HEK293 (cell line): ENCODE results near the gene LNPK.

Source experiments
- CTCF ChIA-PET: fragments of 350-600 bp; formaldehyde crosslinking; extraction: SDS; loops from one replicate; lab custom pipeline; 2021; ENCODE audit warnings: antibody characterized with exemption; lab: Yijun Ruan, JAX
- POLR2A ChIA-PET: fragments of 300-600 bp; formaldehyde crosslinking; extraction: SDS; loops from one replicate; lab custom pipeline; 2020; ENCODE audit warnings: antibody characterized with exemption, inconsistent platforms; lab: Yijun Ruan, JAX
- H3K27ac ChIP-seq: fragments of 200-500 bp; sonication (Bioruptor generic); 2 replicates; pipeline ENCODE4 v1.5.1; 2014; ENCODE audit warnings: low read depth, low read length, control low read depth, inconsistent platforms; ENCODE audit errors: extremely low read depth
- H3K36me3 ChIP-seq, 2 experiments: fragments of 200-500 bp in 1 of 2; sonication (Bioruptor generic) in 1 of 2; 1 replicate in 1 of 2; 2 replicates in 1 of 2; pipeline ENCODE4 v1.5.1; 2014 to 2017; ENCODE audit warnings: inconsistent platforms in 2 of 2, low read length in 2 of 2; ENCODE audit not compliant: control insufficient read depth in 2 of 2, insufficient read depth in 1 of 2
- H3K4me1 ChIP-seq: fragments of 200-500 bp; sonication (Bioruptor generic); 2 replicates; pipeline ENCODE4 v1.5.1; 2014; ENCODE audit warnings: mild to moderate bottlenecking, low read length, inconsistent platforms; ENCODE audit not compliant: control insufficient read depth, insufficient read depth
- H3K4me3 ChIP-seq: 2 replicates; pipeline ENCODE4 v1.5.1; 2011; ENCODE audit warnings: low read depth, mild to moderate bottlenecking, control low read depth, low read length, moderate library complexity
- H3K9me3 ChIP-seq: fragments of 200-500 bp; sonication (Bioruptor generic); 2 replicates; pipeline ENCODE4 v1.5.1; 2014; ENCODE audit warnings: low read depth, low read length, inconsistent platforms; ENCODE audit not compliant: control insufficient read depth, insufficient read depth
- BCL11A ChIP-seq: fragments of 450-650 bp; formaldehyde crosslinking; IDR thresholded peaks from 2 replicates; pipeline ENCODE4 v1.5.1; 2016; ENCODE audit warnings: low read depth, missing biosample characterization, missing genetic modification characterization
- FEZF1 ChIP-seq: fragments of 450-650 bp; formaldehyde crosslinking; IDR thresholded peaks from 2 replicates; pipeline ENCODE4 v1.5.1; 2016; ENCODE audit warnings: missing biosample characterization, missing genetic modification characterization
- MZF1 ChIP-seq: fragments of 450-650 bp; formaldehyde crosslinking; IDR thresholded peaks from 2 replicates; pipeline ENCODE4 v1.5.1; 2017; ENCODE audit warnings: missing biosample characterization, missing genetic modification characterization, borderline replicate concordance
- WT1 ChIP-seq: fragments of 450-650 bp; formaldehyde crosslinking; IDR thresholded peaks from 2 replicates; pipeline ENCODE4 v1.5.1; 2016; ENCODE audit warnings: missing biosample characterization, missing genetic modification characterization
- ZBTB1 ChIP-seq: fragments of 450-650 bp; formaldehyde crosslinking; IDR thresholded peaks from 2 replicates; pipeline ENCODE4 v1.5.1; 2016; ENCODE audit warnings: missing biosample characterization, missing genetic modification characterization
- ZBTB17 ChIP-seq: fragments of 450-650 bp; formaldehyde crosslinking; IDR thresholded peaks from 2 replicates; pipeline ENCODE4 v1.5.1; 2016; ENCODE audit warnings: missing biosample characterization, missing genetic modification characterization
- ZNF140 ChIP-seq: fragments of 450-650 bp; formaldehyde crosslinking; IDR thresholded peaks from 2 replicates; pipeline ENCODE4 v1.5.1; 2016; ENCODE audit warnings: missing biosample characterization, missing genetic modification characterization
- ZNF174 ChIP-seq: fragments of 450-650 bp; formaldehyde crosslinking; IDR thresholded peaks from 2 replicates; pipeline ENCODE4 v1.5.0; 2017; ENCODE audit warnings: missing biosample characterization, mild to moderate bottlenecking, missing genetic modification characterization
- ZNF175 ChIP-seq: fragments of 450-650 bp; formaldehyde crosslinking; IDR thresholded peaks from 2 replicates; pipeline ENCODE4 v1.5.1; 2016; ENCODE audit warnings: missing biosample characterization, missing genetic modification characterization
- ZNF19 ChIP-seq: fragments of 450-650 bp; formaldehyde crosslinking; IDR thresholded peaks from 2 replicates; pipeline ENCODE4; 2016; ENCODE audit warnings: missing biosample characterization, missing genetic modification characterization, low read depth
- ZNF223 ChIP-seq: fragments of 450-650 bp; formaldehyde crosslinking; IDR thresholded peaks from 2 replicates; pipeline ENCODE4 v1.5.1; 2016; ENCODE audit warnings: missing biosample characterization, missing genetic modification characterization
- ZNF426 ChIP-seq: fragments of 450-650 bp; formaldehyde crosslinking; IDR thresholded peaks from 2 replicates; pipeline ENCODE4 v1.5.1; 2017; ENCODE audit warnings: missing biosample characterization, missing genetic modification characterization, mild to moderate bottlenecking, inconsistent platforms, moderate library complexity
- ZNF548 ChIP-seq: fragments of 450-650 bp; formaldehyde crosslinking; IDR thresholded peaks from 2 replicates; pipeline ENCODE4 v1.5.1; 2016; ENCODE audit warnings: missing biosample characterization, missing genetic modification characterization
- ZNF610 ChIP-seq: fragments of 450-650 bp; formaldehyde crosslinking; IDR thresholded peaks from 2 replicates; pipeline ENCODE4 v1.5.1; 2016; ENCODE audit warnings: missing biosample characterization, missing genetic modification characterization, borderline replicate concordance
- ZNF768 ChIP-seq: fragments of 450-650 bp; formaldehyde crosslinking; IDR thresholded peaks from 2 replicates; pipeline ENCODE4 v1.5.1; 2018; ENCODE audit warnings: missing biosample characterization, mild to moderate bottlenecking, missing genetic modification characterization
- ZNF785 ChIP-seq: fragments of 450-650 bp; formaldehyde crosslinking; IDR thresholded peaks from 2 replicates; pipeline ENCODE4 v1.5.1; 2016; ENCODE audit warnings: missing biosample characterization, missing genetic modification characterization
- TF ChIP-seq, protein P1 (sequence below): fragments of 450-650 bp; formaldehyde crosslinking; IDR thresholded peaks from 2 replicates; pipeline ENCODE4 v1.5.1; 2016; ENCODE audit warnings: missing biosample characterization, missing genetic modification characterization
- TF ChIP-seq, protein P2 (sequence below): fragments of 450-650 bp; formaldehyde crosslinking; IDR thresholded peaks from 2 replicates; pipeline ENCODE4 v1.5.1; 2016; ENCODE audit warnings: missing biosample characterization, missing genetic modification characterization
- TF ChIP-seq, protein P3 (sequence below): fragments of 450-650 bp; formaldehyde crosslinking; IDR thresholded peaks from 2 replicates; pipeline ENCODE4 v1.5.1; 2017; ENCODE audit warnings: missing biosample characterization, missing genetic modification characterization
- TF ChIP-seq, protein P4 (sequence below): fragments of 450-650 bp; formaldehyde crosslinking; IDR thresholded peaks from 2 replicates; pipeline ENCODE4 v1.5.1; 2016; ENCODE audit warnings: missing biosample characterization, missing genetic modification characterization
- TF ChIP-seq, protein P5 (sequence below): fragments of 450-650 bp; formaldehyde crosslinking; IDR thresholded peaks from 2 replicates; pipeline ENCODE4 v1.5.1; 2016; ENCODE audit warnings: missing biosample characterization, missing genetic modification characterization
- TF ChIP-seq, protein P6 (sequence below): fragments of 450-650 bp; formaldehyde crosslinking; IDR thresholded peaks from 2 replicates; pipeline ENCODE4 v1.5.1; 2016; ENCODE audit warnings: missing biosample characterization, missing genetic modification characterization

LNPK gene

DNA sequence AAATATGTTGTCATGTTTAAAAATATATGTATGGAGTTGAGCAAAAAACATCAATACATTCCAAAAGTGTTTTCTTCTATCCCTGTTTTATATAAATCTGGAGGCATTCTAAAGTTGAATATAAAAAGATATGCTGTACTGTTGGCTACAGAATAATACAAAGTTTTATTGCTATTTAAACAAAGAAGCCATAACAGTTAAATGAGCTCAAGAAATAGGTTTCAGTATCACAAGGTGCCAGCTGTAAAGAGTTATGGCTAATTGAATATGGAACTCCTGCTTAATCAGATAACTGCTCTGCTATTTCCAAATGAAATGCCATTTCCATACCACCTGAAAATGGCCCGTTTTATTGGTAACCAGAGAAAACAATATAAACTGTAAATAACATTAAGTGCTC, 55.0 kb downstream of the LNPK start:
- H3K27ac ChIP-seq: no peak overlapping the region
- H3K9me3 ChIP-seq: no peaks in the 10 kb centered on the region
- ChIA-PET POLR2A (no interaction called here), CTCF (interaction anchor here (0.5 kb wide), 1 partner anchor 396 kb away, joined by 6 read pairs; no protein-coding TSS in a partner anchor)
- no peak overlapping the region for H3K4me3 ChIP-seq
- H3K36me3 ChIP-seq: peaks cover 0 to 4% of the 10 kb centered on the region in 2 experiments; a peak in 2 of 3 replicates
- TF ChIP-seq ZNF610 (tag by site-specific recombination) (no peak), ZNF223 (tag by site-specific recombination) (no peak), FEZF1 (tag by site-specific recombination) (peak; percentile 89), ZBTB1 (no peak), BCL11A (tag by site-specific recombination) (no peak), ZNF768 (tag by site-specific recombination) (no peak)
- TF ChIP-seq, protein P1, sequence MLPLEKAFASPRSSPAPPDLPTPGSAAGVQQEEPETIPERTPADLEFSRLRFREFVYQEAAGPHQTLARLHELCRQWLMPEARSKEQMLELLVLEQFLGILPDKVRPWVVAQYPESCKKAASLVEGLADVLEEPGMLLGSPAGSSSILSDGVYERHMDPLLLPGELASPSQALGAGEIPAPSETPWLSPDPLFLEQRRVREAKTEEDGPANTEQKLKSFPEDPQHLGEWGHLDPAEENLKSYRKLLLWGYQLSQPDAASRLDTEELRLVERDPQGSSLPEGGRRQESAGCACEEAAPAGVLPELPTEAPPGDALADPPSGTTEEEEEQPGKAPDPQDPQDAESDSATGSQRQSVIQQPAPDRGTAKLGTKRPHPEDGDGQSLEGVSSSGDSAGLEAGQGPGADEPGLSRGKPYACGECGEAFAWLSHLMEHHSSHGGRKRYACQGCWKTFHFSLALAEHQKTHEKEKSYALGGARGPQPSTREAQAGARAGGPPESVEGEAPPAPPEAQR: no peak
- TF ChIP-seq, protein P2, sequence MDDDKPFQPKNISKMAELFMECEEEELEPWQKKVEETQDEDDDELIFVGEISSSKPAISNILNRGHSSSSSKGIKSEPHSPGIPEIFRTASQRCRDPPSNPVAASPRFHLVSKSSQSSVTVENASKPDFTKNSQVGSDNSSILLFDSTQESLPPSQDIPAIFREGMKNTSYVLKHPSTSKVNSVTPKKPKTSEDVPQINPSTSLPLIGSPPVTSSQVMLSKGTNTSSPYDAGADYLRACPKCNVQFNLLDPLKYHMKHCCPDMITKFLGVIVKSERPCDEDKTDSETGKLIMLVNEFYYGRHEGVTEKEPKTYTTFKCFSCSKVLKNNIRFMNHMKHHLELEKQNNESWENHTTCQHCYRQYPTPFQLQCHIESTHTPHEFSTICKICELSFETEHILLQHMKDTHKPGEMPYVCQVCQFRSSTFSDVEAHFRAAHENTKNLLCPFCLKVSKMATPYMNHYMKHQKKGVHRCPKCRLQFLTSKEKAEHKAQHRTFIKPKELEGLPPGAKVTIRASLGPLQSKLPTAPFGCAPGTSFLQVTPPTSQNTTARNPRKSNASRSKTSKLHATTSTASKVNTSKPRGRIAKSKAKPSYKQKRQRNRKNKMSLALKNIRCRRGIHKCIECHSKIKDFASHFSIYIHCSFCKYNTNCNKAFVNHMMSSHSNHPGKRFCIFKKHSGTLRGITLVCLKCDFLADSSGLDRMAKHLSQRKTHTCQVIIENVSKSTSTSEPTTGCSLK (tag by site-specific recombination): no peak
- TF ChIP-seq, protein P3, sequence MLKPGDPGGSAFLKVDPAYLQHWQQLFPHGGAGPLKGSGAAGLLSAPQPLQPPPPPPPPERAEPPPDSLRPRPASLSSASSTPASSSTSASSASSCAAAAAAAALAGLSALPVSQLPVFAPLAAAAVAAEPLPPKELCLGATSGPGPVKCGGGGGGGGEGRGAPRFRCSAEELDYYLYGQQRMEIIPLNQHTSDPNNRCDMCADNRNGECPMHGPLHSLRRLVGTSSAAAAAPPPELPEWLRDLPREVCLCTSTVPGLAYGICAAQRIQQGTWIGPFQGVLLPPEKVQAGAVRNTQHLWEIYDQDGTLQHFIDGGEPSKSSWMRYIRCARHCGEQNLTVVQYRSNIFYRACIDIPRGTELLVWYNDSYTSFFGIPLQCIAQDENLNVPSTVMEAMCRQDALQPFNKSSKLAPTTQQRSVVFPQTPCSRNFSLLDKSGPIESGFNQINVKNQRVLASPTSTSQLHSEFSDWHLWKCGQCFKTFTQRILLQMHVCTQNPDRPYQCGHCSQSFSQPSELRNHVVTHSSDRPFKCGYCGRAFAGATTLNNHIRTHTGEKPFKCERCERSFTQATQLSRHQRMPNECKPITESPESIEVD (tag by site-specific recombination): peak; percentile 60
- no peaks in the 10 kb centered on the region for H3K4me1 ChIP-seq

DNA sequence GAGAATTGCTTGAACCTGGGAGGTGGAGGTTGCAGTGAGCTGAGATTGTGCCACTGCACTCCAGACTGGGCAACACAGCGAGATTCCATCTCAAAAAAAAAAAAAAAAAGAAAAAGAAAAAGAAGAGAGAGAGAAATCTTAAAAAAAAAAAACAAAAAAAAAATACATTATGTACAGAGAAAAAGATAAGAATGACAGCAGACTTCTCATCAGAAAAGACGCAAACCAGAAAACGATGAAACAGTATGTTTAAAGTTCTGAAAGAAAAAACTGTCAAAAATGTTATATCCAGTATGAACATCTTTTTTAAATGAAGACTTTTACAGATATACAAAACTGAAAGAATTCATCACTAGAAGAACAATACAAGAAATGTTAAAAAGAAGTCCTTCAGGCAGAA, 60.4 kb downstream of the LNPK start:
- CTCF ChIA-PET: no interaction called here
- no peak overlapping the region for H3K4me3 ChIP-seq
- H3K36me3 ChIP-seq: peaks cover 0 to 10% of the 10 kb centered on the region in 2 experiments
- POLR2A ChIA-PET: no interaction called here
- no peak for TF ChIP-seq MZF1 (tag by site-specific recombination)
- no peaks in the 10 kb centered on the region for H3K4me1 ChIP-seq
- no peak overlapping the region for H3K27ac ChIP-seq
- H3K9me3 ChIP-seq: no peaks in the 10 kb centered on the region

DNA sequence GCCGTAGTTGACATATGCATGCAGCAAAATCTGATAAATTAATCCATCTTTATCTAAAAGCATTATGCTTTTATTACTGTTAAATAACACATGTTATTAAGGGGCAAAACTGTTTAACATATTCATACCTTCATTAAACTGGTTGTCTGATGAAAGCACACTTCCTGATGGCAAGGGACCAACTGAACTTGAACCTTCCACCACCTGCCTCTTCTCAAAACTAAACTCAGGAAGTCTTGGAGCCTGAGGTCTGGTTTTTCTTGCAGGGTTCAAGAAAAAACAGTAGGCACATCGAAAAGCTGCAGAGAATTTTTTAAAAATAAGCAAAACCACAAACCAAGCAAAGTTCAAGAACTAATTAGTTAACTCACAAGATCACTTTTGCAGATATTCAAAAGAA, 64.9 kb downstream of the LNPK start:
- Histone ChIP-seq H3K4me3 (no peak overlapping the region), H3K36me3 (peaks cover 4 to 22% of the 10 kb centered on the region in 2 experiments), H3K4me1 (no peaks in the 10 kb centered on the region), H3K27ac (no peak overlapping the region), H3K9me3 (no peaks in the 10 kb centered on the region)
- ChIA-PET POLR2A (no interaction called here), CTCF (no interaction called here)
- TF ChIP-seq, protein P4, sequence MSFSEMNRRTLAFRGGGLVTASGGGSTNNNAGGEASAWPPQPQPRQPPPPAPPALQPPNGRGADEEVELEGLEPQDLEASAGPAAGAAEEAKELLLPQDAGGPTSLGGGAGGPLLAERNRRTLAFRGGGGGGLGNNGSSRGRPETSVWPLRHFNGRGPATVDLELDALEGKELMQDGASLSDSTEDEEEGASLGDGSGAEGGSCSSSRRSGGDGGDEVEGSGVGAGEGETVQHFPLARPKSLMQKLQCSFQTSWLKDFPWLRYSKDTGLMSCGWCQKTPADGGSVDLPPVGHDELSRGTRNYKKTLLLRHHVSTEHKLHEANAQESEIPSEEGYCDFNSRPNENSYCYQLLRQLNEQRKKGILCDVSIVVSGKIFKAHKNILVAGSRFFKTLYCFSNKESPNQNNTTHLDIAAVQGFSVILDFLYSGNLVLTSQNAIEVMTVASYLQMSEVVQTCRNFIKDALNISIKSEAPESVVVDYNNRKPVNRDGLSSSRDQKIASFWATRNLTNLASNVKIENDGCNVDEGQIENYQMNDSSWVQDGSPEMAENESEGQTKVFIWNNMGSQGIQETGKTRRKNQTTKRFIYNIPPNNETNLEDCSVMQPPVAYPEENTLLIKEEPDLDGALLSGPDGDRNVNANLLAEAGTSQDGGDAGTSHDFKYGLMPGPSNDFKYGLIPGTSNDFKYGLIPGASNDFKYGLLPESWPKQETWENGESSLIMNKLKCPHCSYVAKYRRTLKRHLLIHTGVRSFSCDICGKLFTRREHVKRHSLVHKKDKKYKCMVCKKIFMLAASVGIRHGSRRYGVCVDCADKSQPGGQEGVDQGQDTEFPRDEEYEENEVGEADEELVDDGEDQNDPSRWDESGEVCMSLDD: no peak
- TF ChIP-seq ZNF223 (tag by site-specific recombination): no peak
- no peak for TF ChIP-seq ZNF548 (tag by site-specific recombination)
- TF ChIP-seq, protein P5, sequence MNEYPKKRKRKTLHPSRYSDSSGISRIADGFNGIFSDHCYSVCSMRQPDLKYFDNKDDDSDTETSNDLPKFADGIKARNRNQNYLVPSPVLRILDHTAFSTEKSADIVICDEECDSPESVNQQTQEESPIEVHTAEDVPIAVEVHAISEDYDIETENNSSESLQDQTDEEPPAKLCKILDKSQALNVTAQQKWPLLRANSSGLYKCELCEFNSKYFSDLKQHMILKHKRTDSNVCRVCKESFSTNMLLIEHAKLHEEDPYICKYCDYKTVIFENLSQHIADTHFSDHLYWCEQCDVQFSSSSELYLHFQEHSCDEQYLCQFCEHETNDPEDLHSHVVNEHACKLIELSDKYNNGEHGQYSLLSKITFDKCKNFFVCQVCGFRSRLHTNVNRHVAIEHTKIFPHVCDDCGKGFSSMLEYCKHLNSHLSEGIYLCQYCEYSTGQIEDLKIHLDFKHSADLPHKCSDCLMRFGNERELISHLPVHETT (tag by site-specific recombination): no peak
- TF ChIP-seq ZNF175 (tag by site-specific recombination): no peak
- TF ChIP-seq ZBTB17: no peak
- TF ChIP-seq ZNF19 (tag by site-specific recombination): no peak
- no peak for TF ChIP-seq ZNF140 (tag by site-specific recombination)
- TF ChIP-seq, protein P6, sequence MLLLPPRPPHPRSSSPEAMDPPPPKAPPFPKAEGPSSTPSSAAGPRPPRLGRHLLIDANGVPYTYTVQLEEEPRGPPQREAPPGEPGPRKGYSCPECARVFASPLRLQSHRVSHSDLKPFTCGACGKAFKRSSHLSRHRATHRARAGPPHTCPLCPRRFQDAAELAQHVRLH: no peak
- TF ChIP-seq ZNF785 (tag by site-specific recombination): no peak
- TF ChIP-seq ZNF426: no peak
- no peak for TF ChIP-seq ZNF174 (tag by site-specific recombination)
- no peak for TF ChIP-seq WT1
